Stimulated activated CD4-positive, alpha-beta T cell treated with anti-CD3 and anti-CD28 coated beads, TNF-alpha, amount 100 ng/mL, for 24 hours (primary cell): Measurements from ENCODE around the gene AOX1.
A peak's percentile ranks its signal among the peaks of the same experiment; 100 is the strongest.
"Not testable (repeated sequence)": the region's sequence is repeated elsewhere in the genome, so short reads cannot be mapped to it uniquely, and the experiment has no call there.

Experiments
- DNase-seq, 3 experiments: peaks; one replicate each; pipeline ENCODE4 v3.0.0-alpha.2; 2020; ENCODE audit warnings: low read depth in 3 of 3

AOX1 gene

GRCh38 chr2:200700856-200701255 is 115.0 kb downstream of the AOX1 start:
- no peak for DNase-seq

- DNase-seq = no peak
Observed at GRCh38 chr2:200702044-200702443, 116.2 kb downstream of the AOX1 start.

- peak; percentile 50 to 65 (median 50) for DNase-seq
Observed at GRCh38 chr2:200702646-200703118, 116.9 kb downstream of the AOX1 start.

GRCh38 chr2:200703127-200703925 is 117.5 kb downstream of the AOX1 start:
- DNase-seq = peak in 1 of 3 experiments; percentile 12

DNA sequence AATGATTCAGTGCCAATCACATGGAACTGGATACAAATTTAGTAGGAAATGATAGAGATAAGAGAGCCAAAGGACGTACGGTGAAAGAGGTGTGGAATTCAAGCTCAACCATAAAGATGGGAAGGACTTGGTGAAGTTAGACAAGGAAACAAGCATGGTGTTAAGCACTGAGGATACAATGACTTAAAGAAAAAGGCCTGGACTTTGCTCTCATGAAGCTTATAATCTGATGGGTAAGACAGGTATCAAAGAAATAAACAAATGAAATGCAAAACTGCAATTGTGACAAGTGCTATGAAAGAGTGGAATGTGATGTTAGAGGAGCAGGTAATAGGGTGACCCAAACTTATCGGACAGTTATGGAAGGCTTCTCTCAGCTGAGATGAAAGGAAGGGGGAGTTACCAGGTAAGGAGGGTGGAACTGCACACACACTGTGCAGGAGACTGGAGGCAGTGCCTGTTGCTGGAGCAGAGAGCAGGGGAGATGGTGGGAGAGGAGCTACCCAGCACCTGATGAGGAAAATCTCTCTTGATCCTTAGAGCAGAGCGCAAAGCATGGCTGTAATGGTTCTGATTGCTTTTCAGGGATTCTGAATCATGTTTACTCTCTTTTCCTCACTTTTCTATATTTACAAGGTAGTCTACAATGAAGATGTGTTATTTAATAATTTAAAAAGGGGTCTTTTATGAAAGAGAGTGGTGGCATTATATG is 118.3 kb downstream of the AOX1 start:
- DNase-seq = no peak

- DNase-seq = no peak
Observed at GRCh38 chr2:200705305-200706041, 119.7 kb downstream of the AOX1 start.

DNA sequence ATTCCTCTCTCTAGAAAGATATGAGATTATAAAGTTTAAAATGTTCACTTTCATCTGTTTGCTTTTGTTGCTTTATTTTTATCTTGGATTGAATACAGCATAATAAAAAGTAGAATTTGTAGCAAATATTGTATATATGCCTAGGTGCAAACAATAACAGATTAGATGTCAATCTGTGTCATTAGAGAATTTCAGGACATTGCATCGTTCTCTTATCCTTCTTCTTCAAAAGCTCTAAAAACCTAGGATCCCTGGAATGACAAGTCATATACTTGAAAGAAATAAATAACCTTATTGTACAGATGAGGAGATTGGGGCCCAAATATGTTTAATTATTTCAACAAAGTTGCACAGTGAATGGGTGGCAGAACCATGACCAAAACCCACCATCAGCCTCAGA is 123.1 kb downstream of the AOX1 start:
- no peak for DNase-seq

GRCh38 chr2:200713003-200713703 is 127.3 kb downstream of the AOX1 start:
- peak; percentile 82 to 96 (median 86) for DNase-seq

GRCh38 chr2:200713704-200714064 is 127.9 kb downstream of the AOX1 start:
- DNase-seq = peak in 1 of 3 experiments; percentile 6

GRCh38 chr2:200715014-200715413 is 129.2 kb downstream of the AOX1 start:
- DNase-seq = not testable (repeated sequence)

DNA sequence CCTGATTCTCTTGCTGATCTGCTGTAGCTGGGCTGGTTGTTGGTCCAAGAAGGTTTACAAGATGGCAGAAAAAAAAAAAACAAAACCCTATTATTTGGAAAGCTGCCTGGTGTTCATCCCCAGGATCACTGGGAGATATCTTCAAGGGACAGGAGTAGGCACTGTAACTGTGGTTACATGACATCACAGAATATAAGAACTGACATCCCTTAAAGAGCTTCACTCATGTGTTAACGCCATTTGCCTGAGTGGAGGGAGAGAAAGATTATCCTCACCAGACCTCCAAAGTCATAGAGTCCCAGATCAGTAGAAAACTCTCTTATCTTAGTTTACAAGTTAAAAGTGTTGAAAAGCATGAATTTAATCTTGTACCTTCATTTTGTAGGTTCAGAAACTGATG is 130.6 kb downstream of the AOX1 start:
- DNase-seq = no peak
